HCT116 (cell line): ENCODE results near the gene SEC22B. TPM values are rescaled to one million over a fixed set of nuclear protein-coding genes. Genes with fewer than 3 reads are reported as not detected.
"Not testable (repeated sequence)": the region's sequence is repeated elsewhere in the genome, so short reads cannot be mapped to it uniquely, and the experiment has no call there.

ENCODE experiments used
- ATAC-seq: fragments of 200-7000 bp; cut with Tn5 transposase; 2 replicates; pipeline ENCODE4 v1.9.1; 2020; ENCODE audit warnings: mild to moderate bottlenecking, moderate library complexity
- BruUV-seq: library from RNA; stranded (reverse); fragments of 400-500 nt; replicated peaks from 2 replicates; lab custom pipeline; 2021; lab: Mats Ljungman, UMichigan
- CTCF ChIA-PET: fragments of 300-600 bp; sonication (Branson Sonifier 250); formaldehyde crosslinking; loops from one replicate; lab custom pipeline; 2021; ENCODE audit warnings: antibody characterized with exemption; lab: Charles Lee
- POLR2A ChIA-PET: fragments of 300-600, 350-600 bp; sonication (Branson Sonifier 250); formaldehyde crosslinking; loops from one replicate; lab custom pipeline; 2021; ENCODE audit warnings: antibody characterized with exemption; lab: Charles Lee
- RAD21 ChIA-PET, 2 experiments: fragments of 300-600 bp; sonication (Branson Sonifier 250); formaldehyde crosslinking; loops; one replicate each; lab custom pipeline; 2023; ENCODE audit warnings: low total read pairs in 2 of 2; ENCODE audit not compliant: uncharacterized antibody in 2 of 2, unreplicated experiment in 2 of 2, low non-redundant PET in 1 of 2; lab: Charles Lee
- DNase-seq: peaks from one replicate; pipeline ENCODE4 v3.0.0-alpha.2; 2010; ENCODE audit warnings: low read depth, low spot score
- H2AFZ ChIP-seq: fragments of 200-600 bp; shearing (Covaris generic), sonication (generic); 2 replicates; pipeline ENCODE4 v1.6.1; 2017; ENCODE audit warnings: low read depth, mixed run types, mixed read lengths, antibody characterized with exemption, low read length; ENCODE audit not compliant: poor library complexity, severe bottlenecking
- H3K27ac ChIP-seq: 2 replicates; pipeline ENCODE4 v1.5.1; 2012; ENCODE audit warnings: low read depth, low read length
- H3K27me3 ChIP-seq: fragments of 200-600 bp; sonication (generic); 2 replicates; pipeline ENCODE4 v1.6.1; 2016; ENCODE audit warnings: mixed run types, low read length, mixed read lengths; ENCODE audit not compliant: insufficient read depth
- H3K36me3 ChIP-seq, 2 experiments: fragments of 200-500 bp in 1 of 2; fragments of 200-600 bp in 1 of 2; sonication (Bioruptor generic) in 1 of 2; sonication (generic) in 1 of 2; 2 replicates each; pipeline versions ENCODE4 v1.5.1 to v1.6.1; 2014 to 2016; ENCODE audit warnings: low read length in 2 of 2, inconsistent platforms in 1 of 2, mixed read lengths in 1 of 2, mixed run types in 1 of 2; ENCODE audit not compliant: insufficient read depth in 2 of 2, control insufficient read depth in 1 of 2
- H3K4me1 ChIP-seq, 2 experiments: fragments of 200-600 bp in 1 of 2; sonication (generic) in 1 of 2; 2 replicates each; pipeline versions ENCODE4 v1.5.1 to v1.6.1; 2012 to 2017; ENCODE audit warnings: low read length in 2 of 2, inconsistent platforms in 1 of 2, mild to moderate bottlenecking in 1 of 2, mixed read lengths in 1 of 2, mixed run types in 1 of 2, moderate library complexity in 1 of 2; ENCODE audit not compliant: insufficient read depth in 2 of 2, control insufficient read depth in 1 of 2
- H3K4me2 ChIP-seq: fragments of 200-600 bp; sonication (generic); 2 replicates; pipeline ENCODE4 v1.6.1; 2017; ENCODE audit warnings: mixed run types, low read length, mixed read lengths
- H3K4me3 ChIP-seq, 2 experiments: fragments of 200-600 bp in 1 of 2; sonication (generic) in 1 of 2; replicated peaks in 1 of 2; 2 replicates each; pipeline ENCODE4 v1.5.1; 2011 to 2016; ENCODE audit warnings: low read length in 2 of 2, control low read depth in 1 of 2, low read depth in 1 of 2, mild to moderate bottlenecking in 1 of 2, mixed read lengths in 1 of 2, mixed run types in 1 of 2
- H3K79me2 ChIP-seq: fragments of 200-600 bp; sonication (generic); 2 replicates; pipeline ENCODE4 v1.6.1; 2017; ENCODE audit warnings: mild to moderate bottlenecking, mixed run types, low read length, moderate library complexity, mixed read lengths; ENCODE audit not compliant: insufficient read depth
- H3K9ac ChIP-seq: fragments of 200-600 bp; sonication (generic); 2 replicates; pipeline ENCODE4 v1.6.1; 2016; ENCODE audit warnings: low read length, mixed read lengths
- H3K9me2 ChIP-seq: fragments of 200-600 bp; sonication (generic), shearing (Covaris generic); 2 replicates; pipeline ENCODE4 v1.6.1; 2017; ENCODE audit warnings: mixed run types, mild to moderate bottlenecking, moderate library complexity; ENCODE audit not compliant: insufficient read depth
- H3K9me3 ChIP-seq, 2 experiments: fragments of 200-500 bp in 1 of 2; fragments of 200-600 bp in 1 of 2; sonication (Bioruptor generic) in 1 of 2; sonication (generic) in 1 of 2; 2 replicates each; pipeline ENCODE4 v1.6.1; 2014 to 2017; ENCODE audit warnings: low read length in 2 of 2, mixed read lengths in 2 of 2, inconsistent platforms in 1 of 2, low read depth in 1 of 2, mild to moderate bottlenecking in 1 of 2, mixed run types in 1 of 2, moderate library complexity in 1 of 2; ENCODE audit not compliant: control insufficient read depth in 1 of 2, insufficient read depth in 1 of 2
- H4K20me1 ChIP-seq: fragments of 200-600 bp; sonication (generic), shearing (Covaris generic); 2 replicates; pipeline ENCODE4 v1.6.1; 2017; ENCODE audit warnings: mixed run types, mild to moderate bottlenecking, moderate library complexity; ENCODE audit not compliant: insufficient read depth
- intact Hi-C: fragments of 100-400 bp; cut with micrococcal nuclease; formaldehyde crosslinking; loops from 2 replicates; pipeline ENCODE4 v1.10.0; 2022
- total RNA-seq: library from RNA; stranded (reverse); gene quantifications from one replicate; pipeline ENCODE4 v1.2.1, GENCODE V29; 2021; ENCODE audit not compliant: unreplicated experiment

SEC22B gene
- total RNA-seq, 1 experiment from 2014 or later, result 14.2 TPM

DNA sequence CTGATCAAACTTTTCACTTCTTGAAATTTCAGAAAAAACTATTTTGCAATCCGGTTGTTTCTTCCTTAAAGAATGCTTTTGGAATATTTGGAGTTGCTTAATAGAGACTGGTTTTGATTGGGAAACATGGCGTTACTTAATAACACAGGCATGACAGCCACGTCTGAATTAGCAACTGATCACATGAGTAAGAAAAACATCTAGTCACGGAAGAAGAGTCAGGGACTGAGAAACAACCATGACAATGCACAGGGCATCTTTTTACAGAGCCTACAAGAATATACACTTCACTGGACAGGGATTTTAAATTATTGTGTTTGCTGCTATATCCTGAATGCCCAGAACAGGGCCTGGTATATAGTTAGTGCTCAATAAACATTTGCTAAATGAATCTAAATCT is 18.2 kb downstream of the SEC22B start:
- BruUV-seq, POLR2A ChIA-PET, H3K27me3 ChIP-seq: not testable (repeated sequence)

DNA sequence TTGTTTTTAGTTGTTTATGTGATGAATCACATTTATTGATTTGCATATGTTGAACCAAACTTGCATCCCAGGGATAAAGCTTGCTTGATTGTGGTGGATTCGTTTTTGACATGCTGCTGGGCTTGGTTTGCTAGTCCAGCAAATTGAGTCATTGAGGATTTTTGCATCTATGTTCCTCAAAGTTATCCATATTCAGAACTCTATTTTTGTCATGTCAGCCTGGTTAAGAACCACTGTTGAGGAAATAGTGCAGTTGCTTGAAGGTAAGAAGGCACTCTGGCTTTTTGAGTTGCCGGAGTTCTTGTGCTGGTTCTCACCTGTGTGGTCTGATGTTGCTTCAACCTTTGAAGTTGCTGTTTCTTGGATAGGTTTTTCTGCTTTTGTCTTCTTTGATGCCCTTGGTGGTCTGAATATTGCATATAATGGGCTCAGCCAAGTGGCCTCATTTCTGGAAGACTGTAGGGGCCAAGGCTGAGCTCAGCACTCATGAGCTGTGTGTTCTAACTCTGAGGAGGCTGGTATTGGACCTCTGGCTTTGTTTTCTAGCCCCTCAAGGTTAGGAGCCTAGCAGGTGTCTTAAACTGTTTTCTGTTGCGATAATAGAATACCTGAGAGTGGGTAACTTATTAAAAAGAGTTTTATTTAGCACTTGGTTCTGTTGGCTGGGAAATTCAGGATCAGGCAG is 26.0 kb downstream of the SEC22B start:
- intact Hi-C loops, H3K4me2 ChIP-seq, BruUV-seq, RAD21 ChIA-PET, H3K9ac ChIP-seq, DNase-seq, H3K9me2 ChIP-seq, ATAC-seq, H3K9me3 ChIP-seq, H3K36me3 ChIP-seq, H3K79me2 ChIP-seq, H3K4me1 ChIP-seq, POLR2A ChIA-PET, H4K20me1 ChIP-seq, H3K4me3 ChIP-seq, H3K27me3 ChIP-seq, H3K27ac ChIP-seq, H2AFZ ChIP-seq, CTCF ChIA-PET: not testable (repeated sequence)

More for the DNA sequence above, 18.2 kb downstream of the SEC22B start:
- H3K27ac ChIP-seq, H4K20me1 ChIP-seq, H3K9me3 ChIP-seq, H2AFZ ChIP-seq, ATAC-seq, RAD21 ChIA-PET, CTCF ChIA-PET, H3K9ac ChIP-seq, DNase-seq, H3K79me2 ChIP-seq, intact Hi-C loops, H3K4me2 ChIP-seq, H3K36me3 ChIP-seq, H3K4me1 ChIP-seq, H3K4me3 ChIP-seq, H3K9me2 ChIP-seq: not testable (repeated sequence)

GRCh38 chr1:120149420-120150059 is 26.8 kb downstream of the SEC22B start:
- H3K79me2 ChIP-seq, H4K20me1 ChIP-seq, ATAC-seq: not testable (repeated sequence)

More at GRCh38 chr1:120149420-120150059, 26.8 kb downstream of the SEC22B start:
- H3K4me3 ChIP-seq, H3K36me3 ChIP-seq, H3K4me1 ChIP-seq, H2AFZ ChIP-seq, CTCF ChIA-PET, RAD21 ChIA-PET, H3K9me3 ChIP-seq, DNase-seq, BruUV-seq, H3K27ac ChIP-seq, H3K9ac ChIP-seq, POLR2A ChIA-PET, H3K9me2 ChIP-seq, H3K4me2 ChIP-seq, H3K27me3 ChIP-seq: not testable (repeated sequence)
- intact Hi-C loops, result loop anchor here (10.0 kb wide), 1 partner anchor 275 kb away; no protein-coding TSS in a partner anchor
